NCI-H128 (cell line): ENCODE data around the gene VPS35L.
A peak's percentile ranks its signal among the peaks of the same experiment; 100 is the strongest.
"Not testable (repeated sequence)": the region's sequence is repeated elsewhere in the genome, so short reads cannot be mapped to it uniquely, and the experiment has no call there.

Source experiments
- DNase-seq: peaks from one replicate; lab custom pipeline; 2025; ENCODE audit not compliant: unreplicated experiment; lab: John Stamatoyannopoulos, UW

VPS35L gene

GRCh38 chr16:19708296-19709205 lies 153.0 kb downstream of the VPS35L start:
- no peak for DNase-seq

- DNase-seq: no peak
Measured at GRCh38 chr16:19709381-19710136, 154.1 kb downstream of the VPS35L start.

GRCh38 chr16:19710191-19710908 lies 154.8 kb downstream of the VPS35L start:
- DNase-seq: no peak

- no peak for DNase-seq
Measured at GRCh38 chr16:19710991-19711545, 155.6 kb downstream of the VPS35L start.

GRCh38 chr16:19711643-19712042 lies 156.1 kb downstream of the VPS35L start:
- no peak for DNase-seq

- no peak for DNase-seq
Measured at GRCh38 chr16:19712418-19713058, 157.0 kb downstream of the VPS35L start.

GRCh38 chr16:19713697-19714096 lies 158.2 kb downstream of the VPS35L start:
- no peak for DNase-seq

GRCh38 chr16:19715566-19715965 lies 160.1 kb downstream of the VPS35L start:
- no peak for DNase-seq

GRCh38 chr16:19716183-19716582 lies 160.7 kb downstream of the VPS35L start:
- DNase-seq: no peak

GRCh38 chr16:19716728-19717127 lies 161.2 kb downstream of the VPS35L start:
- DNase-seq: not testable (repeated sequence)

- no peak for DNase-seq
Measured at GRCh38 chr16:19717314-19717713, 161.8 kb downstream of the VPS35L start.

- DNase-seq: peak; percentile 61
Measured at GRCh38 chr16:19717741-19718623, 162.5 kb downstream of the VPS35L start, which contains the start of the genes IQCK and KNOP1. Gene IQCK (plus strand): TSS chr16:19718271. CDS start chr16:19718307, 36 bp downstream. Gene KNOP1 (minus strand): TSS chr16:19718227. CDS start chr16:19715035, 3,192 bp downstream.

- no peak for DNase-seq
Measured at GRCh38 chr16:19718624-19718965, 163.1 kb downstream of the VPS35L start.

- DNase-seq: no peak
Measured at GRCh38 chr16:19722269-19722952, 166.9 kb downstream of the VPS35L start.

GRCh38 chr16:19722981-19723380 lies 167.5 kb downstream of the VPS35L start:
- DNase-seq: no peak

GRCh38 chr16:19728636-19728965 lies 173.1 kb downstream of the VPS35L start:
- DNase-seq: no peak

GRCh38 chr16:19733551-19733950 lies 178.0 kb downstream of the VPS35L start:
- no peak for DNase-seq

GRCh38 chr16:19735074-19735867 lies 179.8 kb downstream of the VPS35L start:
- DNase-seq: no peak
